Measurements from ENCODE around the gene RALGPS1.

Gene RALGPS1

DNA sequence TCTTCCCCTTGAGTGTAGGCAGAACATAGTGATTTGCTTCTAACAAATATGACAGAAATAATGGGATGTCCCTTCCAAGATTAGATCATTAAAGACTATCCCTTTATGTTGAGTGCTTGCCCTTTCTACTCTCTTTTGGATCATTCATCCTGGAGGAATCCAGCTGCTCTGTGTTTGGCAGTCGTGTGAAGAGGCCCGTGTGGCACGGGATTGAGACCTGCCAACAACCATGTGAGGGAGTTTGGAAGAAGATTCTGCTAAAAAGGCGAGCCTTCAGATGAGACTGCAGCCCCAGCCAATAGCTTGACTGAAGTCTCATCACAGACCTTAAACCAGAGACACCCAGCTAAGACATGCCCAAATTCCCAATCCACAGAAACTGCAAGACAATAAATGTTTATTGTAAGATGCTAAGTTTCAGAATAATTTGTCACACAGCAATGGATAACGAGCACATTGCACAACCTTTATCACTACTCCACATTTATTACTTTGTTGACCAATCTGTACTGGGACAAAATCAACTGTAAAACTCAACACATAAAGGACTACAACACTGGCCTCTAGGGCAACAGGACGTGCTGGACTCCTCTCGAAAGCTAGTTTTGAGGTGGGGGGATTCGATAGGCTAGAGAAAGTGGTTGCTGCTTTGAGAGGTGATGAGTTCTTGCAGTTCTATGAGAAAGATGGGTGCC, 165.0 kb downstream of the RALGPS1 start:
- DNase-seq (ENCODE audit: low read depth) = no peak

DNA sequence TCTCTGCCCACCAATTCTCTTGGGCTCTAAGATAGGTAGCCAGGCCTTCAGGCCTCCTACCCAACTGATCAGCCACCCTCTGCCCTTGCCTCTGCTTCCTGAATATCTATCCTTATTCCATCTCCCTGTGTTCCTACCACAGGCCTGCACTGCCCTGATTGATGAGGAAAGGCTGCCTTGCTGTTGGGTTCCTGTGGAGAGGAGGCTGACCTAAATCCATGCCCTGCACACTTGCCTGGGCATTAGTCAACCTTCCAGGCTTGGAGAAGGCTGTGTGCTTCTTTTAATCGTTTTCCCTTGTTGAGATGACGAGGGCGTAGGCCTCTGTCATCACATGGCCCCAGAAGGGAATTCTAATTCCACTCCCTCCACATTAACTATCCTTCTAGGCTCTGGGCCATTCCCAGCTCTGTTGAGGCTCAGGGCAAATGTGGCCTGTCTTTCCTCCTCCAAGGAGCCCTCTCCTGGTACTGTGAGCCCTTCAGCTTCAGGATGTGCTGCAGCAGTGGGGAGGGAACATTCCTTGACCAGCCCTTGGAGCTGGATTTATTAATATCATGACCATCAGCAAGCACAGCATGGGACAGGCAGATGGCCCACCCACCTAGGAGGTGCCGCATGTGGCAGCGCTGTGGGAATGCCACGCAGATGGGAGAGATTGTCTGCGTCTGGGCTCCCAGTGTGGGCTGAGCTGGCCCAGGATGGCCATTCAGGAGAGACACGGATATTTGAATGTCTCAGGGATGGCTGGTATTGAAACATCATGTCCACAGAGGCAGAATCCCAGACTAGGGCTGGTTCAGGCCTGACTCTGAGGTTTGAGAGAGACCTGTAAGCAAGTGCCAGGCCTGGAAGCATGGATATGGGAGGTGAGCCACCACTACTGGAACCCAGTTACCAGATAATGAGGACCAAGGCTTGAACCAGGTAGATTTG, 166.9 kb downstream of the RALGPS1 start:
- no peak for DNase-seq (ENCODE audit: low read depth)

DNA sequence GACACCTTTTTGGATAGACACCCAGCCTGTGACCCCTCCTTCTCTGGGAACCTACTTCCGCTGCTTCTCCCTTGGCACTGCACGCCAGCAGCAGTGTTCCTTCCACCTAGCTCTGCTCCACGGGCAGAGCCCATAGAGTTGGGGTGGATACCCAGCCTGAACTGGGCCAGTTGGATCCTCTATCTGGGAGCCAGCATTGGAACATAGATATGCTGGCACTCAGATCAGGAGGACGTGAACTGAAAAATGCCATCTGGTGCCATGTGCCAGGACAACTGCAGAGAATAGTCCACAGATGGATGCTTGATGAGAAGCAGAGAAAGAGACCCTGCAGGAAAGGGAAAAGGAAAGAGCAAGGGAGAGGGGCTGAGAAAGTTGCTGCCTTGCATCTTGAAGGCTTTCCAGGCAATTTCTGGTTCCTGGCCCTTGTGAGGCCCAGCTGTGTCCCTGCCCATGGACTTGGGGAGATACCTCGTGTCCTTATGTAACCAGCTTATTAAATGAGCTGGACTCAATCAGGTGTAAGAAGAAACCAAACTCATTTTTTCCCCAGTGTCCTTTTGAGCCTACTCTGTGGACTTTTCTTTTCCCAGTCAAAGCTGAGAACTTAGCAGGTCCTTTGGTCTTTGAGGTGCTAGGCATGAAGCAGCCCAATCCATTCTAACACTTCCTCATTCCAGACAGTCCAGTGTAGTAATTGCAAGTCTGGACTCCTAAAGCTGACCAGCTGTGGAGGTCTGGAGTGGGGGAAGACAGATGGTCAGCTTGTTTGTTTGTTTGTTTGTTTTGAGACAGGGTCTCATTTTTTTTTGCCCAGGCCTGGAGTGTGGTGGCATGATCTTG, 168.8 kb downstream of the RALGPS1 start:
- peak; percentile 27 for DNase-seq (ENCODE audit: low read depth)

DNA sequence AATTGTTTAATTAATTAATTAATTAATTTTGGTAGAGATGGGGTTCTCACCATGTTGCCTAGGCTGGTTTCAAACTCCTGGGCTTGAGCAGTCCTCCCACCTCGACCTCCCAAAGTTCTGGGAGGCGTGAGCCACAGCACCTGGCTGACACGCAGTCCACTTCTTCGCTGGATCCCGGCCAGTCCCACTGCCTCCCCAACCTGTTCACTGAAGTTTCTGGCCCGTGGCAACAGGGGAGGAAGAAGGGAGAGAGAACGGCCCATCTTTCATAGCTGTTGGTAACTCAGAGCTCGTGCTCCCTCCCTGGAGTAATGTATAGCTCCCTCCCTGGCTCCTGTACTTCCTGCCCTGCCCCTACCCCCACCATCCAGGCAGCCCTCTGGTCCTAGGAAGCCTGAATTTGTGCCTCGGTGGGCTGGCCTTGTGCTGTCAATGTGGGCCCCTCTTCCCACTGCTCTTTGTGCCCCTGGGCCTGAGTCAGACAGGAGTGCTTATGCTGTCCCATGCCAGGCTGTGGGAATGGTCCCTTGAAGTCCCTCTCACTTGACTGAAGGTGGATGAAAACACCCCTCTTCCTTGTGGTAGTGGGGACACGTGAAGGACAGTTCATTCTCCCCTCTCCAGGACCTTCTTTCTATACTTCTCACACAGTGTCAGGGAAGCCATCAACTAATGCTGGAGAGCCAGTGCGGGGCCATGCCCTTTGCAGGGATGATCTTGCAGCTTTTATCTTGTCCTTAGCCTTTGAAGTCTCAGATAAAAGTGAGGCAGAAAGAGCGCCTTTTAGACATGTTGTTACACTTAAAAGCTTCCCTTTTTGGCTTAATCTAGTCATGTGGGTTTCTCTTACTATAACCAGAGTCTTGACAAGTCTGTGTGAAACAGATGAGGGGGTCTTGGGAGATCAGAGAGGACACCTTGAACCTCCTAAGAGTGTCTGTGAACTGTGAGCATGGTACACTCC, 169.8 kb downstream of the RALGPS1 start:
- no peak for DNase-seq (ENCODE audit: low read depth)

DNA sequence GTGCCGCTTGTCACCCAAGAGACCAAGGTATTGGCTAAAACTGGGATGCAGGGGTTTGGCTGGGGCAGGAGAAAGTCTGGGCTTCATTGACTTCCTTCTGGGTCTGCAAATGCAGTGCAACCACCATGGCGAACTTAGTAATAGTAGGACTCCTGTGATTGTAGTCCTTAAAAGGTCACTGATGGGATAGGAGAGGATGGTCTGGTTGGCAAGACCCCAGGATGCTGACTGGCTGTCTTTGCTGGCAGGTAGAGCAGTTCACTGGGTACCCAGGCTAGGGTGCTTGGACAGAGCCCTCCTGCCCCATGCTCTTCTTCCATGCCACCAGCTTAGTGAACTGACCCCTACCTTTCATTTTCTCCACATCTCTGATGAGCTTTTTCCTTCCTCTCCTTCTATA, 170.6 kb downstream of the RALGPS1 start:
- DNase-seq (ENCODE audit: low read depth) = no peak

DNA sequence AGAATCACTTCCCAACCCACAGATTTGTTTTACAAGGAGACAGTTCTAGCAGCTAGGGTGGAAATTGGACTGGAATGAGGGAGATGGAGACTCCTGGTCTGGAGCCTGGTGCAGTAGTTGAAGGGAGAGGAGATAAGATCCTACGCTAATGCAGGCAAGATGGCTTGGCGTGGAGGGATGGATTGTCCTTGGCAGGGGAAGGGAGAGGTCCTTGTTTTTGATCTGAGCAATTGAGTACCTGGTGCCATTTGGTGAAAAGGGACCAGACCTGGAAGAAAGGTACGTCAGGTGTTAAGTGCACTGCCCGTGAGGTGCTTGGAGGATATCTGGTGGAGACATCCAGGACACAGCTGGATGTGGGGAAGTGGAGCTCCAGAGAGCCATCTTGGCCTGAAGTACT, 172.2 kb downstream of the RALGPS1 start:
- no peak for DNase-seq (ENCODE audit: low read depth)

DNA sequence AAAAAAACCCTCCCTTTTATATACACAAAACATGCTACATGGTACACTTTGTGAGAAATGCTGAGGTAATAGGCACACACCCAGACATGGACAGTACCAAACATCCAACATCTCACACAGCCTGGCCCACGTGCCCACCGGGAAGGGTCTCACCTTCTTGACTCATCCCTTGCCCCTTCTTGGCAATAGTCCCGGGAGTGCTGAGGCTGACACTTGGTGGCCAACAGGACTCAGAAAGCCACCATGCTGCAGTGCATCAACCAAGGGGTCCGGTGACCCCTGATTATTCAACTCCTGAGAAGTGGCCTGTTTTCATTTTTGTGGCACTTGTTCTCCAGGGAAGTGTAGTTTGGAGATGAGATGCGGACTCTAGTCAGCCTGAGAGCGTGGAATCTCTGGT, 172.8 kb downstream of the RALGPS1 start:
- DNase-seq (ENCODE audit: low read depth) = no peak

DNA sequence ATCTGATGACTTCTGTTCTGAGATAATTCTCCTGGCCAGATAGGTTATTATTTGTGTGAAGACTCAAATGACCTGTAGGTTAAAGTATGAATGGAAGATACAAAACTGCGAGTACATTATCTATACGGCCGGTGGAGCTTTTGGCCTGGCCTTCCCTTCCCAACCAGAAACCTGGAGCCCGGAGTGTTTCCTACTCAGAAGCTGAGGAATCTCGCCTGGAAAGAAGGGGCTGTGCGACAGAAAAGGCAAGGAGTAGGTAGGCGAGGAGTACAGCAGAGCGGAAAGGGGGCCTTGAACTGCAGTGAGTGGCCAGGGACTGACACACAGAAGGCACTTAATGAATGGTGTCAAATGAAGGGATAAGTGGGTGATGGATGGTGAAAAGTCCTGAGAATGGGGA, 173.3 kb downstream of the RALGPS1 start:
- DNase-seq (ENCODE audit: low read depth) = no peak

DNA sequence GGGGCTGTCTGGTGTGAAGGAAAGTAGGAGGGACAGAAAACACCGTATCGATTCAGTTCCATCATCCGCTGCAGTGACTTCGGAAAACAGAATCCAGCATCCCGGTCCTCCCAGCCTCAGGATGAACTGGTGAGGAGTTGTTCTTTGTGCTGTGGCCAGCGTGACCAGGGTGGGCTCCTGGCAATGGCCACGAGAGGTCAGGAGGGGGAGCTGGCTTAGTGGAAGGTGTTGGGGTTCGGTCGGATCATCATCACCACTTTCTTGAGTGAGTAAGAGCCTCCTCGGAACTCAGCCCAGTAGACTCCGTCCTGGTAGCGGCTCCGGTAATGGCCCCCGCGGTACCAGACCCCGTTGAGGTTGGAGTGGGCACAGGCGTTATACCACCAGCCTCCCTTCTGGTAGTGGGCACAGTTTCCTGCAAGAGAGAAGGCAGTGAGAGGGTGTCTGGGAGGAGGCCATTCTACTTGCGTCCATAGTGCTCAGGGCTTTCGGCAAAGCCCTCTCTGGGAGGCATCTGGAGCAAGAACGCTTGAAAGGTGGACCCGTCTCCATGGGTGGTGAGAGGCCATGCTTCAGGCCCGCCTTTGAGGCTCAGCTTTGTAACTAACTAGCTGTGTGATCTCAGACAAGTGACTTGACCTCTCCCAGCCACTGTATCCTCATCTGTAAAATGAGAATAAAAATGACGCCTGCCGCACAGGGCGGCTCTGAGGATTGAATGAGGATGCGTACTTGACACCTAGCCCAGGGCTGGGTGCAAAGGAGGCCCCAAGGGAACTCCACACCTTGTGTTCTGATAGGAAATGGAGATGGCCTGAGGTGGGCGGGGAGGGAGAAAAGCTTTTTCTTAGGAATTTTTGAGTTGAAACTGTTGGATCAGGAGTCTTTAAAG, 174.4 kb downstream of the RALGPS1 start:
- DNase-seq (ENCODE audit: low read depth) = no peak

DNA sequence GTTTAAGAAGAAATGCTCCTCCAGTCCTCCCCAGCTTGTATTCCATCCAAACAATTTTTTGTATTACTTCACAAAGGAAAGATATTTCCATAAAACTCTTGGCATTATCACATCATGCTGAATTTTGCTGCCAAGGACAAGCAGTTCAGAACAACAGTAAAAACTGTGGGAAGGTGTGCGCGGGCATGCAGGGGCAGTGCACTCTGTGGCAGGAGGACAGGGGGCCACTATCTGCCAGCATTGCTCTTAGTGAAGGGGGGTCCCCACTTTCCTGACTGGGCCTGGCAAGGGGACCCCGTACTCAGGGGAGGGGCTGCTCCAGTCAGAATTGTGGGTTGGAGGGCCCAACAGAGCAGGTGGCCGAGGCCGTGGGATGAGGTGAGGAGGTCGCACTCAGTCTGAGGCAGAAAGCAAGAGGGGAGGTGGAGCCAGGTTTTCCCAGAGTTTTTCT, 175.1 kb downstream of the RALGPS1 start:
- DNase-seq (ENCODE audit: low read depth) = no peak

DNA sequence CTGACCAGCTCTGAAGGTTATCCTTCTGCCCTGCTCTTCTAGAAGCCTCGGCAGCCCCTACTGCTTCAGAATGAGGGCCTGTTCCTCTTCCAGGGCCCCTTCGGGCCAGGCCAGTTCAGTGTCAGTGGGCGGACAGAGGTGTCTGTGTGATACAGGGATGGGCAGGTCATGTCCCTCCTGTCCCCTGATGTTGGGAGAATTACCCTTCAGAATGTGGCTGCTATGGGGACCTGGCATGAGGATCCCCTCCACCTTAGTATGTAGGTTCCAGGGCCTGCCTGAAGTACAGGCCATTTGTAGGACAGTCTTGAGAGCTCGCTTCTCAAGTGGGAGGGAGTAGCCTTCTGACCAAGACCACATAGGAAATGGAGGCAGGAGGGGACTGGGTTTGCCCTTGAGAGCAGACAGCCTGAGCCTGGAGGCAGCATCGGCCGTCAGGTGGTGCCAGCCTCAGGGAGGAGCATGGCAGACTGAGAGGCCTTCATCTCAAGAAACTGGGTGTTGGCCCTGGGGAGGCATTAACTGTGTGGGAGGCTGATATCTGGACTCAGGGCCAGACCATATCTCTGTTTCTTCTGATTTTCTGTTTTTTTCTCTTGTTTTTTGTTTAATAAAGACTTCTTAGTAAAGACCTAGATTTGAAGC, 175.9 kb downstream of the RALGPS1 start:
- no peak for DNase-seq (ENCODE audit: low read depth)

DNA sequence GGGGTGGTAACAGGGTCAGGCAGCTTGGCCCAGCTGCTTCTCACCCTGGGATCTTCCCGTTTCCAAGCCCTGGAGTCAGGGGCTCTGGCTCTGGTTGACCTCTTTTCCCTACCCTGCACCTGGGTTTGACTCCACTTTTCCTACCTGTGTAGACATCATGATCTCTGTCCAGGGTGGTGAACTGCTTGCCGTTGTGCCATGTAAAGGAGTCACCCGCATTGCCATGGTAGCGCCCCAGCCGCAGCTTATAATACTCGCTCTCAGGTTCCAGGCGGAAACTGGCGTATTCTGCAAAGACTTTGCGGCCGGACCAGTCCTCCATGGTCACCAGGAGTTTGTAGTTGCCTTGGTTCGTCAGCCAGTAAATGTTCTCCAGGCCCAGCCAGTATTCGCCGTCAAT, 176.9 kb downstream of the RALGPS1 start:
- DNase-seq (ENCODE audit: low read depth) = no peak

DNA sequence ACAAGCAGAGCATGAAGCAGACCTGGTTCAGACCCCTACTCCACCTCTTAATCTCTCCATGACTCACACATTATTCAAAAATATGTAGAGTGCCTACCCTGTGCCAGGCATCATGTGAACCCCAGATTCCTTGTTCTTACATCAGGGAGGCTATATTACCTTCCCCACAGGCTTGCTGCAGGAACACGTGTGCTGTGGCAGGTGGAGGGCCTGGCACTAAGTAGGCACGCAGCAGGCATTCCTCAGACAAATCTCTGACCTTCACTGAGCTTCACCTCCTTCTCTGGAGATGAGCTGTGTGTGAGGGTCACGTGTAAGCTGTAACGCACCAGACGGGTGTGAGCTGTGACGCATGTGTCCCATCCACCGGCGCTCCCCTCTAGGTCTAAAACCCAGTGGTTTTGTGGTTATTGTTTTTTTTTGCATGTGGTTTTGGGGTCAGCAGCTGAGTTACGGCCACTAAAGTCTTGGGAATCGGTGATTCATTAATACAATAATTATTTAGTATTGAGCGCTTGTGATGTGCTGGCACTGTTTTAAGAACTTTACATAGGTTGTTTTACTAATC, 177.5 kb downstream of the RALGPS1 start:
- no peak for DNase-seq (ENCODE audit: low read depth)

DNA sequence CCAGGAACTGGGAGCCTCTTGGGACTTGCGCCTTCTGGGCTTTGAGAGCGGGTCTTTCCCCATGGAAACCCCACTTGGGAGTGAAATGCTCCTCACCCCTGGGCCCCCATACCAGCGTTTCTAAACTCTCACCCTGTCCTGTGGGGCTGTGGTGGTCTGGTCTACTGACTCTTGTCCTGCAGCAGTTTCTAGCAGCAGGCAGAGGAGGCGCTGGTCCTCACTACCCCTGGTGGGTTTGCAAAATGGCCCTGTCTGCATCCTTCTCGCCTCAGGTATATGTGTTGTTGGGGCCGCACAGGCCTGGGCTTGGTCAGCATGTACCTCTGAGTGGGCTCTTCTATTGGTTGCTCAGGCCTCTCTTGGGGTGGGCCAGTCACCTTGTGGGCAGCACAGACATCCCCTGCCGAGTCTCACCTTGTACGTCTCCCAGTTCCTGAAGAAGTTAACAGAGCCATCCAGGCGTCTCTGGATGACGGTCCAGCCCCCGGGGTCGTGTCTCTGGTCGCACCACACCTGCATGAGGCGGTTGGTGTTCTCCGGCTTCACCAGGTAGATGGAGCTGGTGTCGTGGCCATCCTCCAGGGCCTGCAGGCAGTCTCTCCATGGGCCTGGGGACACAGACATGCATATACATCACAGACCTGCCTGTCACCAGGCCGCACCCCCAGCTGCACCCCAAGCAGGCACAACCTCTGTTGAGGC, 178.9 kb downstream of the RALGPS1 start:
- no peak for DNase-seq (ENCODE audit: low read depth)

DNA sequence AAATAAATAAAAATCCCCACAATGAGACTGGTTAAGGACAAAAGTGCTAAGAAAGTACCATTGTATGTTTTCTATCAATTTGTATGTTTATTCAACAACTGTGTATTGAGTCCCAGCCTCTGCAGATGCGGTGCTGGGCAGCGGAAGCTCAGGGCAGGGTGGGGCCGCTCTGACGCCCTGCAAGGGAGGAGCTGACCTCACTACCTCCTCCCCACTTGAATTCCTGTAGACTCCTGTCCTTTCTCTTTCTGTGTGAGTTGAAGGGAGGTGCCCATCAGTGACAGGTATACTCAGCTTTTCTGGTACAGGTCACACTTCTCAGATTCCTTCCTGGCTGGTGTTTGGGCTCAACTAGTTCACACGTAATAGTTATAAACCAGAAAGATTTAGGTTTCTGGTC, 180.8 kb downstream of the RALGPS1 start:
- no peak for DNase-seq (ENCODE audit: low read depth)

DNA sequence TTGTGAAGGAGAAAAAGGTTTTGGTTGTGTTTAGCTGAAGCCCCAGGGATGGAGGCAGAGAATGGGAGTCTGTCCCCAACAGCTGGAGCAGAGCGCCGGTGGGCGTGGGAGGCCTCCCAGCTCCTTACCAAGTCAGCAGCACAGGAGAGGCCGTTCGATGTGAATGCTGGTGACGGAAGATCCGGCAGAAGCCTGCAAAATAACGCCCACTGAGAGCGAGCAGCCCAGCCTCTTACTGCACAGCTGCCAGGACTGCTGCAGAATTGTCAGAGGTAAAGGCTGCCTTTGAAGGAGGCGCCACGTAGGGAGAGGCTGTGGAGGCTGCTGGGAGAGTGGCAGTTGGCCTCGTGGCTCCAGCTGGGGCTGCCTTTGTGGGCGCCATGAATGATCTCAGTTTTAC, 181.6 kb downstream of the RALGPS1 start:
- DNase-seq (ENCODE audit: low read depth) = no peak

DNA sequence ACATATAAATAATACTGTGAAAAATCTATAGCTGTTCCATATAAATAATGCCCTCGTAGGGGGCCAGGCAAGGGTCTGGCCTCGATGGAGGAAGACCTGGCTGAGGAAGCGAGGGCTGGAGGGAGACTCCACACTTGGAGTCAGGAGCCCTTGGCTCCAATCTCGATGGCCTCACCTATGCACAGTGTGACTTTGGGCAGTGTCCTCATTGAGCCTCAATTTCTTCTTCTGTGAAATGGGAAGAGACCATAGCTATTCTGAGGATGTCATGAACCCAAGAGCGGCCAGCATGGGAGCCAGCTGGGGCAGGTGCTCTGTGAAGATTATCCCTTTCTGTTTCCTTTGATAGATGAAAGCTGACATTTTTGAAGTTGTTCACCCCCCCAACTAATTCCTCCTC, 183.1 kb downstream of the RALGPS1 start:
- DNase-seq (ENCODE audit: low read depth) = no peak

DNA sequence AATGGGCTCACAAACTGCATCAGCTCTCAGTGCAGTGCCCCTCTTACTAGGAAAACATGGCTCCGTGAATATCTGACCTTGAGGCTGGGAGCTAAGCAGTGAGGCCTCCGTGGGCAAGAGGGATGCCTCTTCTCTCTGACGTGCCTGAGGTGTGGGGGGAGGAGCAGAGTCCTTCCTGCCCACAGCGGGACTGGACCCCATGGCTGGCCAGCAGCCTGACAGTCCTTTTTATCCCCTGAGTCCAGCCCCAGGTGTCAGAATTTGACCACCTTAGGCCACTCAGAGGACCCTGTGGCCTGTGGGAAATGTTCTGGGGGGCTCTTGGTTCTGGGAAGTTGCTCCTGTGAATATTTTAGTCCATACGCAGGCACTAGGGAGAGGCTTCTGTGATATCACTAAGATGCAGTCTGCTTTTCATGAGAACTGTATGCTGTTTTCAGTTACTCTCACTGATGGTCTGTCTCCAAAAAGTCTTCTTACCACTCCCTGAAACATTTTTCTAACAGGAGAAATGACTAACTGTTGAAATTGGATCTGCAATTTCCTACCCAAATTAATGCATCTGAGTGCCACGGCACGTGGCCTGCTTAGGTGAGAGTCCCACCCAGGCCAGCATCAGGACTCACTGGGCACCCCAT, 184.5 kb downstream of the RALGPS1 start:
- no peak for DNase-seq (ENCODE audit: low read depth)
